ENCODE results near the gene MINDY1. TPM values are rescaled to one million over a fixed set of nuclear protein-coding genes. Genes with fewer than 3 reads are reported as not detected.

Gene MINDY1
- total and polyA plus RNA-seq, 9 of the 15 experiments (the other 6 are each of a cell fraction or from before 2014, with no cell fraction given), result 0.49 to 11.0 (median 6.0) TPM

DNA sequence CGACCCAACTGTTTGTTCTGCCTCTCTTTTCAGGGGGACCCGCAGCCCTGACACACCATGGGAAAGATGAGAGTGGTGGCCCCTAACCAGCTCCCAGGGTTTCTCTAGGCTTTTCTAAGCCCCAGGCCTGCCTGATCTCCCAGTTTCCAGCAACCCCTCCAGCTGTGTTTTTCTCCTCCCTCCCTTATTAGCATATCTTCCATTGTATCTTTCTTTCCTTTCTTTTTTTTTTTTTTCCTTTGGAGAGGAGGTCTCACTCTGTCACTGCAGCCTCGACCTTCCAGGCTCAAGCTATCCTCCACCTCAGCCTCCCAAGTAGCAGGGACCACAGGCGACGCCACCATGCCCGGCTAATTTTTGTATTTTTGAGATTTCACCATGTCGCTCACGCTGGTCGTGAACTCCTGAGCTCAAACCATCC is 30.3 kb downstream of the MINDY1 start (continued):
- TF ChIP-seq PRDM10 (IDR thresholded peaks at IDR 0.05; ENCODE audit: partially characterized antibody) (peak; percentile 71), RFX1 (IDR thresholded peaks at IDR 0.05) (no peak), ZBTB8A (IDR thresholded peaks at IDR 0.05; ENCODE audit: partially characterized antibody) (no peak), CAMTA2 (CRISPR knock-in tag; conservative IDR thresholded peaks at IDR 0.05) (no peak), SP1 (CRISPR knock-in tag; IDR thresholded peaks at IDR 0.05) (peak; percentile 5; the same call in 1 of the 2 replicates), TCF3 (CRISPR knock-in tag; IDR thresholded peaks at IDR 0.05) (no peak), SIN3A (IDR thresholded peaks at IDR 0.05; ENCODE audit: borderline replicate concordance in 2 of 2, control insufficient read depth in 1 of 2, low read depth in 2 of 2, low read length in 2 of 2) (peak in 1 of 2 experiments; percentile 59; a peak in 1 of 4 replicates), NCOA4 (IDR thresholded peaks at IDR 0.05; ENCODE audit: partially characterized antibody) (peak; percentile 5), HLTF (IDR thresholded peaks at IDR 0.05) (no peak), ZNF384 (IDR thresholded peaks at IDR 0.05; ENCODE audit: low read depth, low read length) (peak; percentile 75), HEY1 (CRISPR knock-in tag; IDR thresholded peaks at IDR 0.05; ENCODE audit: borderline replicate concordance) (no peak), KLF16 (IDR thresholded peaks at IDR 0.05) (no peak), ZBTB12 (CRISPR knock-in tag; IDR thresholded peaks at IDR 0.05) (no peak), PHF8 (IDR thresholded peaks at IDR 0.05; ENCODE audit: borderline replicate concordance, low read length) (no peak), PRPF4 (IDR thresholded peaks at IDR 0.05; ENCODE audit: insufficient read depth, low read depth, low read length, poor library complexity, severe bottlenecking) (no peak), MAZ (CRISPR knock-in tag; conservative IDR thresholded peaks at IDR 0.05 in 1 of 2, IDR thresholded peaks at IDR 0.05 in 1 of 2) (no peak), ZNF445 (CRISPR knock-in tag; IDR thresholded peaks at IDR 0.05; ENCODE audit: low read depth) (no peak), FOXM1 (IDR thresholded peaks at IDR 0.05; ENCODE audit: low read depth) (no peak), FOXM1 (CRISPR knock-in tag; IDR thresholded peaks at IDR 0.05; ENCODE audit: low read depth) (no peak), TFAM (CRISPR knock-in tag; conservative IDR thresholded peaks at IDR 0.05) (no peak), ZFPM2 (CRISPR knock-in tag; IDR thresholded peaks at IDR 0.05) (no peak), ZC3H11A (IDR thresholded peaks at IDR 0.05; ENCODE audit: low read depth, low read length) (no peak), KDM2B (CRISPR knock-in tag; IDR thresholded peaks at IDR 0.05) (no peak), ZNF398 (CRISPR knock-in tag; IDR thresholded peaks at IDR 0.05) (no peak)

Data from K562 (cell line).